Pericardium fibroblast (primary cell): ENCODE results near the gene ZNF688. TPM values are rescaled to one million over a fixed set of nuclear protein-coding genes. Genes with fewer than 3 reads are reported as not detected.

ENCODE experiments used
- total RNA-seq: library from RNA; depleted of rRNA; stranded (reverse); fragments of >200 nt; gene quantifications from 2 replicates; pipeline ENCODE4 v1.2.3, GENCODE V29; 2015

Gene ZNF688
- total RNA-seq: 9.9 and 11.5 TPM in 2 replicates

GRCh38 chr16:30571445-30572322, at the start of gene ZNF688:
ZNF688 (minus strand) TSS chr16:30571714; CDS start chr16:30571629, 85 bp downstream.

GRCh38 chr16:30609926-30610839, 38.7 kb upstream of the ZNF688 start, which contains the start of gene ZNF689:
ZNF689 (minus strand) TSS chr16:30610389; CDS start chr16:30610041, 348 bp downstream.

GRCh38 chr16:30585400-30586191, 14.1 kb upstream of the ZNF688 start, which contains the start of gene ZNF785:
ZNF785 (minus strand) TSS chr16:30585697; CDS start chr16:30585611, 86 bp downstream.

GRCh38 chr16:30557957-30558788, 13.3 kb downstream of the ZNF688 start, which contains the start of gene ZNF764:
ZNF764 (minus strand) TSS chr16:30558374; CDS start chr16:30558182, 192 bp downstream.

GRCh38 chr16:30534368-30535105, 37.0 kb downstream of the ZNF688 start, which contains the start of gene ZNF747:
ZNF747 (minus strand) TSS chr16:30534858; CDS start chr16:30534679, 179 bp downstream.

GRCh38 chr16:30526137-30526822, 45.2 kb downstream of the ZNF688 start, which contains the start of gene ZNF768:
ZNF768 (minus strand) TSS chr16:30526566; CDS start chr16:30526413, 153 bp downstream.

Other genes starting within 250 kb of the ZNF688 start
- 34.2 and 44.1 TPM in 2 replicates for gene CD2BP2, start 216.4 kb downstream of the ZNF688 start, total RNA-seq
- gene TBC1D10B, start 201.2 kb downstream of the ZNF688 start, total RNA-seq: 33.7 and 44.6 TPM in 2 replicates
- gene MYL11, start 196.9 kb downstream of the ZNF688 start, total RNA-seq: 48.3 TPM in 1 of 2 replicates, not detected in the other
- 0.51 TPM in 1 of 2 replicates, not detected in the other for gene SEPTIN1, start 189.2 kb downstream of the ZNF688 start, total RNA-seq
- 3.7 and 3.9 TPM in 2 replicates for gene ZNF48, start 176.3 kb downstream of the ZNF688 start, total RNA-seq
- 31.0 and 34.2 TPM in 2 replicates for gene ZNF771, start 164.1 kb downstream of the ZNF688 start, total RNA-seq
- gene DCTPP1, start 141.7 kb downstream of the ZNF688 start, total RNA-seq: 24.3 and 31.5 TPM in 2 replicates
- gene SEPHS2, start 125.8 kb downstream of the ZNF688 start, total RNA-seq: 26.9 and 29.8 TPM in 2 replicates
- gene ITGAL, start 99.0 kb downstream of the ZNF688 start, total RNA-seq: not detected in 2 replicates
- gene ZNF768, start 45.1 kb downstream of the ZNF688 start, total RNA-seq: 30.6 and 33.6 TPM in 2 replicates
- 9.9 and 11.9 TPM in 2 replicates for gene ZNF747, start 36.9 kb downstream of the ZNF688 start, total RNA-seq
- 9.0 and 9.4 TPM in 2 replicates for gene ZNF764, start 13.3 kb downstream of the ZNF688 start, total RNA-seq
- gene ZNF785, start 14.0 kb upstream of the ZNF688 start, total RNA-seq: 4.8 and 6.6 TPM in 2 replicates
- 5.6 and 7.4 TPM in 2 replicates for gene ZNF689, start 38.7 kb upstream of the ZNF688 start, total RNA-seq
- gene PRR14, start 79.2 kb upstream of the ZNF688 start, total RNA-seq: 9.7 and 12.0 TPM in 2 replicates
- 19.7 and 25.6 TPM in 2 replicates for gene FBRS, start 86.7 kb upstream of the ZNF688 start, total RNA-seq
- 8.6 and 14.6 TPM in 2 replicates for gene SRCAP, start 127.5 kb upstream of the ZNF688 start, total RNA-seq
- gene PHKG2, start 176.7 kb upstream of the ZNF688 start, total RNA-seq: 17.5 and 24.9 TPM in 2 replicates
- 0.60 and 5.8 TPM in 2 replicates for gene CFAP119, start 190.3 kb upstream of the ZNF688 start, total RNA-seq
- 44.8 and 54.7 TPM in 2 replicates for gene RNF40, start 190.6 kb upstream of the ZNF688 start, total RNA-seq
- 13.4 and 15.9 TPM in 2 replicates for gene ZNF629, start 215.5 kb upstream of the ZNF688 start, total RNA-seq